Measurements from ENCODE around the gene TMEM245.

GRCh38 chr9:109074236-109074889 lies 45.4 kb downstream of the TMEM245 start:
- no peak for TF ChIP-seq ZFP37 (CRISPR knock-in tag; IDR thresholded peaks at IDR 0.05; ENCODE audit: borderline replicate concordance)
- TF ChIP-seq, protein P1, sequence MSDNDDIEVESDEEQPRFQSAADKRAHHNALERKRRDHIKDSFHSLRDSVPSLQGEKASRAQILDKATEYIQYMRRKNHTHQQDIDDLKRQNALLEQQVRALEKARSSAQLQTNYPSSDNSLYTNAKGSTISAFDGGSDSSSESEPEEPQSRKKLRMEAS (IDR thresholded peaks at IDR 0.05): no peak
- no peak for TF ChIP-seq FOXP4 (CRISPR knock-in tag; IDR thresholded peaks at IDR 0.05)
- TF ChIP-seq JUND (CRISPR knock-in tag; IDR thresholded peaks at IDR 0.05): no peak
- TF ChIP-seq MEIS2 (CRISPR knock-in tag; IDR thresholded peaks at IDR 0.05): no peak
- TF ChIP-seq PATZ1 (CRISPR knock-in tag; IDR thresholded peaks at IDR 0.05): no peak
- TF ChIP-seq, protein P2, sequence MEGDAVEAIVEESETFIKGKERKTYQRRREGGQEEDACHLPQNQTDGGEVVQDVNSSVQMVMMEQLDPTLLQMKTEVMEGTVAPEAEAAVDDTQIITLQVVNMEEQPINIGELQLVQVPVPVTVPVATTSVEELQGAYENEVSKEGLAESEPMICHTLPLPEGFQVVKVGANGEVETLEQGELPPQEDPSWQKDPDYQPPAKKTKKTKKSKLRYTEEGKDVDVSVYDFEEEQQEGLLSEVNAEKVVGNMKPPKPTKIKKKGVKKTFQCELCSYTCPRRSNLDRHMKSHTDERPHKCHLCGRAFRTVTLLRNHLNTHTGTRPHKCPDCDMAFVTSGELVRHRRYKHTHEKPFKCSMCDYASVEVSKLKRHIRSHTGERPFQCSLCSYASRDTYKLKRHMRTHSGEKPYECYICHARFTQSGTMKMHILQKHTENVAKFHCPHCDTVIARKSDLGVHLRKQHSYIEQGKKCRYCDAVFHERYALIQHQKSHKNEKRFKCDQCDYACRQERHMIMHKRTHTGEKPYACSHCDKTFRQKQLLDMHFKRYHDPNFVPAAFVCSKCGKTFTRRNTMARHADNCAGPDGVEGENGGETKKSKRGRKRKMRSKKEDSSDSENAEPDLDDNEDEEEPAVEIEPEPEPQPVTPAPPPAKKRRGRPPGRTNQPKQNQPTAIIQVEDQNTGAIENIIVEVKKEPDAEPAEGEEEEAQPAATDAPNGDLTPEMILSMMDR (CRISPR knock-in tag; IDR thresholded peaks at IDR 0.05): no peak
- TF ChIP-seq ZFX (CRISPR knock-in tag; IDR thresholded peaks at IDR 0.05; ENCODE audit: low read depth): no peak
- TF ChIP-seq, protein P3, sequence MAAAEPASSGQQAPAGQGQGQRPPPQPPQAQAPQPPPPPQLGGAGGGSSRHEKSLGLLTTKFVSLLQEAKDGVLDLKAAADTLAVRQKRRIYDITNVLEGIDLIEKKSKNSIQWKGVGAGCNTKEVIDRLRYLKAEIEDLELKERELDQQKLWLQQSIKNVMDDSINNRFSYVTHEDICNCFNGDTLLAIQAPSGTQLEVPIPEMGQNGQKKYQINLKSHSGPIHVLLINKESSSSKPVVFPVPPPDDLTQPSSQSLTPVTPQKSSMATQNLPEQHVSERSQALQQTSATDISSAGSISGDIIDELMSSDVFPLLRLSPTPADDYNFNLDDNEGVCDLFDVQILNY (CRISPR knock-in tag; conservative IDR thresholded peaks at IDR 0.05): no peak
- TF ChIP-seq ZNF616 (CRISPR knock-in tag; IDR thresholded peaks at IDR 0.05; ENCODE audit: low read depth): no peak
- TF ChIP-seq SSRP1 (CRISPR knock-in tag; IDR thresholded peaks at IDR 0.05): no peak
- TF ChIP-seq EP300 (IDR thresholded peaks at IDR 0.05; ENCODE audit: low read depth in 2 of 2, low read length in 2 of 2): peak in 1 of 2 experiments; percentile 12; a peak in 1 of 4 replicates
- no peak for TF ChIP-seq EP300 (CRISPR knock-in tag; IDR thresholded peaks at IDR 0.05; ENCODE audit: borderline replicate concordance)
- TF ChIP-seq ZNF605 (CRISPR knock-in tag; IDR thresholded peaks at IDR 0.05): no peak
- no peak for TF ChIP-seq MYC (CRISPR knock-in tag; IDR thresholded peaks at IDR 0.05; ENCODE audit: borderline replicate concordance)

Measured in HepG2 (cell line).